Uterus (tissue), 4 donors: Measurements from ENCODE around the gene LRCH3. TPM values are rescaled to one million over a fixed set of nuclear protein-coding genes. Genes with fewer than 3 reads are reported as not detected.

Experiments used
- DNase-seq, 2 donors: peaks; one replicate each; pipeline ENCODE4 v3.0.0-alpha.2; 2019 to 2020
- H3K27ac ChIP-seq, 2 donors: fragments of 200-600 bp; sonication (generic); 1 replicate in 1 of 2; 2 replicates in 1 of 2; pipeline ENCODE4 v1.5.1; 2016 to 2018
- H3K27me3 ChIP-seq, 2 donors: fragments of 200-600 bp; sonication (generic); one replicate each; pipeline ENCODE4 v1.5.1; 2018 to 2019; ENCODE audit warnings: control low read depth in 1 of 2
- H3K36me3 ChIP-seq, 2 donors: fragments of 200-600 bp; sonication (generic); one replicate each; pipeline ENCODE4 v1.5.1; 2019; ENCODE audit warnings: control low read depth in 1 of 2
- H3K4me1 ChIP-seq, 2 donors: fragments of 200-600 bp; sonication (generic); one replicate each; pipeline ENCODE4 v1.5.1; 2018 to 2019; ENCODE audit warnings: control low read depth in 1 of 2
- H3K4me3 ChIP-seq, 2 donors: fragments of 200-600 bp; sonication (generic); 1 replicate in 1 of 2; 2 replicates in 1 of 2; pipeline ENCODE4 v1.5.1; 2018 to 2019; ENCODE audit warnings: mild to moderate bottlenecking in 1 of 2
- H3K9me3 ChIP-seq, 2 donors: fragments of 200-600 bp; sonication (generic); one replicate each; pipeline ENCODE4 v1.5.1; 2019; ENCODE audit warnings: control low read depth in 1 of 2
- CTCF ChIP-seq, 4 experiments: fragments of 200-600 bp in 2 of 4; fragments of 450-650 bp in 2 of 4; sonication (generic) in 2 of 4; IDR thresholded peaks; one replicate each; pipeline ENCODE4 v1.5.1; 2016 to 2019; ENCODE audit warnings: antibody characterized with exemption in 4 of 4, mild to moderate bottlenecking in 2 of 4, moderate library complexity in 1 of 4
- POLR2A ChIP-seq, 2 donors: fragments of 450-650 bp; IDR thresholded peaks; one replicate each; pipeline ENCODE4 v1.6.1; 2016; ENCODE audit warnings: antibody characterized with exemption in 2 of 2, mild to moderate bottlenecking in 1 of 2, moderate library complexity in 1 of 2
- intact Hi-C: fragments of 100-400 bp; cut with DNase I; formaldehyde crosslinking; loops from one replicate; pipeline ENCODE4 v1.15.1; 2023; ENCODE audit warnings: low total_unique reads
- total RNA-seq, 4 donors: library from RNA; depleted of rRNA in 3 of 4; stranded (reverse); fragments of >200 nt in 3 of 4; gene quantifications; one replicate each; pipeline versions ENCODE4 v1.1.0 to v1.2.4, GENCODE V29; 2014 to 2023
- donor health status: DM: yes; HTN: yes; CAD: no.

The LRCH3 gene
- total RNA-seq, 4 donors from 2014 or later: 73.5 to 108 (median 100) TPM

GRCh38 chr3:197889204-197889930, 98.3 kb downstream of the LRCH3 start:
- Histone ChIP-seq H3K4me1 (no peaks in the 10 kb centered on the region), H3K9me3 (no peaks in the 10 kb centered on the region), H3K36me3 (no peaks in the 10 kb centered on the region), H3K27ac (no peak overlapping the region), H3K4me3 (no peak overlapping the region), H3K27me3 (no peaks in the 10 kb centered on the region)
- no peak for TF ChIP-seq CTCF (IDR thresholded peaks at IDR 0.05)
- no peak for TF ChIP-seq POLR2A (IDR thresholded peaks at IDR 0.05)
- intact Hi-C loops: no loop called here
- DNase-seq: no peak

- no peak overlapping the region for H3K27ac ChIP-seq
- intact Hi-C loops: no loop called here
These were observed 99.6 kb downstream of the LRCH3 start for GRCh38 chr3:197890693-197891092.

GRCh38 chr3:197892162-197892561, 101.1 kb downstream of the LRCH3 start:
- Histone ChIP-seq H3K27me3 (no peaks in the 10 kb centered on the region), H3K27ac (no peak overlapping the region), H3K4me3 (no peak overlapping the region), H3K9me3 (no peaks in the 10 kb centered on the region), H3K36me3 (no peaks in the 10 kb centered on the region), H3K4me1 (no peaks in the 10 kb centered on the region)
- no peak for DNase-seq
- intact Hi-C loops: no loop called here
- no peak for TF ChIP-seq POLR2A (IDR thresholded peaks at IDR 0.05)
- TF ChIP-seq CTCF (IDR thresholded peaks at IDR 0.05): no peak

More at GRCh38 chr3:197890693-197891092, 99.6 kb downstream of the LRCH3 start:
- H3K4me1 ChIP-seq: no peaks in the 10 kb centered on the region
- no peaks in the 10 kb centered on the region for H3K27me3 ChIP-seq
- H3K9me3 ChIP-seq: no peaks in the 10 kb centered on the region
- TF ChIP-seq POLR2A (IDR thresholded peaks at IDR 0.05): no peak
- no peak for TF ChIP-seq CTCF (IDR thresholded peaks at IDR 0.05)
- no peak overlapping the region for H3K4me3 ChIP-seq
- DNase-seq: no peak
- no peaks in the 10 kb centered on the region for H3K36me3 ChIP-seq

GRCh38 chr3:197896421-197896820, 105.4 kb downstream of the LRCH3 start:
- H3K4me3 ChIP-seq: no peak overlapping the region
- H3K9me3 ChIP-seq: no peaks in the 10 kb centered on the region
- no peak overlapping the region for H3K27ac ChIP-seq
- no peaks in the 10 kb centered on the region for H3K36me3 ChIP-seq
- intact Hi-C loops: no loop called here
- H3K27me3 ChIP-seq: no peaks in the 10 kb centered on the region
- TF ChIP-seq POLR2A (IDR thresholded peaks at IDR 0.05): no peak
- TF ChIP-seq CTCF (IDR thresholded peaks at IDR 0.05): no peak
- H3K4me1 ChIP-seq: no peaks in the 10 kb centered on the region
- no peak for DNase-seq

- TF ChIP-seq CTCF (IDR thresholded peaks at IDR 0.05) (no peak), POLR2A (IDR thresholded peaks at IDR 0.05) (no peak)
- Histone ChIP-seq H3K4me3 (no peak overlapping the region), H3K4me1 (no peaks in the 10 kb centered on the region), H3K36me3 (no peaks in the 10 kb centered on the region), H3K9me3 (no peaks in the 10 kb centered on the region), H3K27ac (no peak overlapping the region), H3K27me3 (no peaks in the 10 kb centered on the region)
- DNase-seq: no peak
- intact Hi-C loops: no loop called here
These were observed 108.9 kb downstream of the LRCH3 start for GRCh38 chr3:197899833-197900478.
